H9 (cell line): ENCODE results near the gene TMEM271. TPM values are rescaled to one million over a fixed set of nuclear protein-coding genes. Genes with fewer than 3 reads are reported as not detected.
"Not testable (repeated sequence)": the region's sequence is repeated elsewhere in the genome, so short reads cannot be mapped to it uniquely, and the experiment has no call there.

ENCODE experiments used
- DNase-seq: peaks from one replicate; pipeline ENCODE4 v3.0.0-alpha.2; 2017
- H2AFZ ChIP-seq: one replicate; pipeline ENCODE4 v1.6.1; 2013; ENCODE audit warnings: mild to moderate bottlenecking, low read length, control low read depth, moderate library complexity
- H2AK5ac ChIP-seq: 2 replicates; pipeline ENCODE4 v1.6.1; 2013; ENCODE audit warnings: low read length, control low read depth, mixed read lengths; ENCODE audit not compliant: insufficient read length
- H2BK120ac ChIP-seq: one replicate; pipeline ENCODE4 v1.6.1; 2013; ENCODE audit warnings: low read depth, mild to moderate bottlenecking, low read length, control low read depth, inconsistent platforms; ENCODE audit not compliant: poor library complexity, severe bottlenecking
- H2BK12ac ChIP-seq: 2 replicates; pipeline ENCODE4 v1.6.1; 2013; ENCODE audit warnings: low read length, control low read depth, mixed read lengths, low read depth; ENCODE audit not compliant: insufficient read length
- H2BK15ac ChIP-seq: 2 replicates; pipeline ENCODE4 v1.6.1; 2013; ENCODE audit warnings: low read depth, low read length, control low read depth
- H2BK20ac ChIP-seq: one replicate; pipeline ENCODE4 v1.6.1; 2013; ENCODE audit warnings: low read depth, mild to moderate bottlenecking, low read length, control low read depth, inconsistent platforms; ENCODE audit not compliant: poor library complexity, severe bottlenecking
- H2BK5ac ChIP-seq: 2 replicates; pipeline ENCODE4 v1.6.1; 2013; ENCODE audit warnings: low read length, control low read depth, mixed read lengths; ENCODE audit not compliant: insufficient read length
- H3K14ac ChIP-seq: 2 replicates; pipeline ENCODE4 v1.6.1; 2013; ENCODE audit warnings: low read length, control low read depth; ENCODE audit not compliant: insufficient read depth
- H3K18ac ChIP-seq: 2 replicates; pipeline ENCODE4 v1.6.1; 2013; ENCODE audit warnings: low read depth, mild to moderate bottlenecking, mixed read lengths, low read length, control low read depth; ENCODE audit not compliant: insufficient read length
- H3K23ac ChIP-seq: 2 replicates; pipeline ENCODE4 v1.6.1; 2013; ENCODE audit warnings: low read length, control low read depth, mixed read lengths, low read depth; ENCODE audit not compliant: insufficient read length
- H3K23me2 ChIP-seq: 2 replicates; pipeline ENCODE4 v1.6.1; 2013; ENCODE audit warnings: low read depth, mild to moderate bottlenecking, mixed read lengths, low read length, control low read depth; ENCODE audit not compliant: insufficient read length, poor library complexity, severe bottlenecking
- H3K27ac ChIP-seq: 2 replicates; pipeline ENCODE4 v1.5.1; 2013; ENCODE audit warnings: low read length, control low read depth, mixed read lengths, low read depth; ENCODE audit not compliant: insufficient read length
- H3K27me3 ChIP-seq: 2 replicates; pipeline ENCODE4 v1.6.1; 2013; ENCODE audit warnings: low read length, control low read depth, inconsistent platforms; ENCODE audit not compliant: insufficient read depth
- H3K4ac ChIP-seq: 2 replicates; pipeline ENCODE4 v1.6.1; 2013; ENCODE audit warnings: low read depth, mild to moderate bottlenecking, control low read depth, inconsistent platforms, low read length, moderate library complexity
- H3K4me1 ChIP-seq: 2 replicates; pipeline ENCODE4 v1.6.1; 2013; ENCODE audit warnings: low read length, control low read depth, inconsistent platforms; ENCODE audit not compliant: insufficient read depth
- H3K4me2 ChIP-seq: 2 replicates; pipeline ENCODE4 v1.6.1; 2013; ENCODE audit warnings: low read length, control low read depth, mixed read lengths; ENCODE audit not compliant: insufficient read length, insufficient read depth
- H3K56ac ChIP-seq: 2 replicates; pipeline ENCODE4 v1.6.1; 2013; ENCODE audit warnings: low read depth, mild to moderate bottlenecking, mixed read lengths, low read length, control low read depth; ENCODE audit not compliant: insufficient read length
- H3K79me1 ChIP-seq: 2 replicates; pipeline ENCODE4 v1.6.1; 2013; ENCODE audit warnings: low read depth, mild to moderate bottlenecking, moderate library complexity, low read length, control low read depth, inconsistent platforms; ENCODE audit not compliant: insufficient read depth, poor library complexity, severe bottlenecking
- H3K79me2 ChIP-seq: 2 replicates; pipeline ENCODE4 v1.6.1; 2013; ENCODE audit warnings: low read length, control low read depth, inconsistent platforms; ENCODE audit not compliant: insufficient read depth
- H3K9ac ChIP-seq: 2 replicates; pipeline ENCODE4 v1.6.1; 2013; ENCODE audit warnings: low read length, control low read depth, mixed read lengths; ENCODE audit not compliant: insufficient read length; ENCODE audit errors: extremely low read depth
- H3K9me3 ChIP-seq: one replicate; pipeline ENCODE4 v1.6.1; 2013; ENCODE audit warnings: low read depth, low read length, inconsistent platforms; ENCODE audit not compliant: control insufficient read depth
- H3T11ph ChIP-seq: one replicate; pipeline ENCODE4 v1.6.1; 2013; ENCODE audit warnings: mild to moderate bottlenecking, low read length, control low read depth, inconsistent platforms
- H4K20me1 ChIP-seq: one replicate; pipeline ENCODE4 v1.6.1; 2013; ENCODE audit not compliant: control insufficient read depth, insufficient read length, insufficient read depth
- H4K5ac ChIP-seq: 2 replicates; pipeline ENCODE4 v1.6.1; 2013; ENCODE audit warnings: low read depth, mild to moderate bottlenecking, mixed read lengths, low read length, control low read depth; ENCODE audit not compliant: insufficient read length
- H4K8ac ChIP-seq: replicated peaks from 2 replicates; pipeline ENCODE4 v1.6.1; 2013; ENCODE audit warnings: low read length, control low read depth, mixed read lengths, low read depth; ENCODE audit not compliant: insufficient read length
- H4K91ac ChIP-seq: 2 replicates; pipeline ENCODE4 v1.6.1; 2013; ENCODE audit warnings: low read depth, mild to moderate bottlenecking, moderate library complexity, mixed read lengths, low read length, control low read depth; ENCODE audit not compliant: insufficient read length
- H3K27ac Mint-ChIP-seq, 3 experiments: 2 replicates in 2 of 3; 3 replicates in 1 of 3; pipeline ENCODE4 v1.8.0; 2020 to 2021; ENCODE audit warnings: mixed read lengths in 3 of 3, mild to moderate bottlenecking in 1 of 3, moderate library complexity in 1 of 3
- H3K27me3 Mint-ChIP-seq: 2 replicates; pipeline ENCODE4 v1.8.0; 2021; ENCODE audit warnings: low read depth, mild to moderate bottlenecking, moderate library complexity, mixed read lengths
- H3K36me3 Mint-ChIP-seq, 3 experiments: 2 replicates in 2 of 3; 3 replicates in 1 of 3; pipeline ENCODE4 v1.8.0; 2020 to 2021; ENCODE audit warnings: low read depth in 3 of 3, mixed read lengths in 3 of 3; ENCODE audit not compliant: insufficient read depth in 1 of 3
- H3K4me1 Mint-ChIP-seq, 2 experiments: 2 replicates each; pipeline ENCODE4 v1.8.0; 2020; ENCODE audit warnings: mixed read lengths in 2 of 2
- H3K4me3 Mint-ChIP-seq, 2 experiments: 2 replicates in 1 of 2; 3 replicates in 1 of 2; pipeline ENCODE4 v1.8.0; 2020 to 2021; ENCODE audit warnings: mild to moderate bottlenecking in 2 of 2, mixed read lengths in 2 of 2, moderate library complexity in 1 of 2
- H3K9me3 Mint-ChIP-seq, 2 experiments: 2 replicates in 1 of 2; 3 replicates in 1 of 2; pipeline ENCODE4 v1.8.0; 2020; ENCODE audit warnings: mild to moderate bottlenecking in 2 of 2, mixed read lengths in 2 of 2, moderate library complexity in 1 of 2
- CTCF ChIP-seq: fragments of 200-600 bp; sonication (generic); conservative IDR thresholded peaks from 3 replicates; pipeline ENCODE4 v1.8.0; 2021; ENCODE audit warnings: antibody characterized with exemption, mild to moderate bottlenecking
- WGBS: extraction: QIAGEN DNeasy Blood & Tissue Kit; methylation state at CpG from one replicate; pipeline ENCODE4 v1.1.7; 2013; ENCODE audit warnings: missing lambda C conversion rate, low lambda C conversion rate, mixed read lengths; ENCODE audit not compliant: insufficient read length; ENCODE audit errors: extremely low coverage; 5-methylcytosine and 5-hydroxymethylcytosine counted together
- total RNA-seq: library from RNA; stranded (reverse); gene quantifications from 2 replicates; pipeline ENCODE4 v1.2.1, GENCODE V29; 2021

The TMEM271 gene
- total RNA-seq, 1 experiment from 2014 or later: 0.09 TPM

GRCh38 chr4:566035-566434 is 10.1 kb downstream of the TMEM271 start:
- H3K27me3 ChIP-seq: no peaks in the 10 kb centered on the region
- H3K4me1 Mint-ChIP-seq: no peaks in the 10 kb centered on the region
- H3K36me3 Mint-ChIP-seq: peaks cover 0 to 18% (median 0%) of the 10 kb centered on the region in 3 experiments; a peak in 2 of 7 replicates
- no peak overlapping the region for H2BK20ac ChIP-seq
- no peaks in the 10 kb centered on the region for H3K9me3 ChIP-seq
- H2BK15ac ChIP-seq: no peak overlapping the region
- H2BK5ac ChIP-seq: no peak overlapping the region
- H3K56ac ChIP-seq: no peak overlapping the region
- peaks cover 30% of the 10 kb centered on the region for H3K27me3 Mint-ChIP-seq
- no peaks in the 10 kb centered on the region for H3K79me1 ChIP-seq
- DNase-seq: no peak
- no peaks in the 10 kb centered on the region for H3K79me2 ChIP-seq
- no peak overlapping the region; a peak in 1 of 7 replicates for H3K27ac Mint-ChIP-seq
- no peak overlapping the region for H2AK5ac ChIP-seq
- H2BK12ac ChIP-seq: no peak overlapping the region
- H3K4me1 ChIP-seq: no peaks in the 10 kb centered on the region
- no peaks in the 10 kb centered on the region for H3K23me2 ChIP-seq
- no peak overlapping the region for H4K5ac ChIP-seq
- no peak overlapping the region for H3K23ac ChIP-seq
- no peak overlapping the region for H4K8ac ChIP-seq
- no peak overlapping the region for H2AFZ ChIP-seq
- WGBS: no CpG with 5 or more reads among the region's 7 CpGs
- no peak overlapping the region for H3K9ac ChIP-seq
- no peak for TF ChIP-seq CTCF
- peaks cover 49 to 54% of the 10 kb centered on the region in 2 experiments for H3K9me3 Mint-ChIP-seq
- H3K14ac ChIP-seq: no peak overlapping the region
- H3K27ac ChIP-seq: no peak overlapping the region
- H2BK120ac ChIP-seq: no peak overlapping the region
- no peak overlapping the region for H3K4me2 ChIP-seq
- no peak overlapping the region for H4K91ac ChIP-seq
- H4K20me1 ChIP-seq: no peaks in the 10 kb centered on the region
- no peak overlapping the region for H3T11ph ChIP-seq
- no peak overlapping the region for H3K4me3 Mint-ChIP-seq
- H3K4ac ChIP-seq: no peak overlapping the region
- no peak overlapping the region for H3K18ac ChIP-seq

- H3K79me2 ChIP-seq, H3K4me1 Mint-ChIP-seq, H3K4me3 Mint-ChIP-seq, H2AFZ ChIP-seq, H3K9me3 ChIP-seq, H2BK12ac ChIP-seq, H4K20me1 ChIP-seq, DNase-seq, H3K4me2 ChIP-seq, H3K9ac ChIP-seq, H3K18ac ChIP-seq, H3K4ac ChIP-seq, H2BK15ac ChIP-seq, H2BK20ac ChIP-seq, H3K27ac ChIP-seq, H3K4me1 ChIP-seq, H2AK5ac ChIP-seq, H4K91ac ChIP-seq, H3K14ac ChIP-seq, H3K23ac ChIP-seq, H3K27ac Mint-ChIP-seq, H3K56ac ChIP-seq, H3T11ph ChIP-seq, H3K79me1 ChIP-seq, H4K5ac ChIP-seq, H3K27me3 ChIP-seq, H3K23me2 ChIP-seq, H4K8ac ChIP-seq, H2BK120ac ChIP-seq, H2BK5ac ChIP-seq: not testable (repeated sequence)
- H3K36me3 Mint-ChIP-seq: peaks cover 0 to 18% (median 0%) of the 10 kb centered on the region in 3 experiments; a peak in 2 of 7 replicates
- WGBS: no CpG with 5 or more reads among the region's 1 CpG
- peaks cover 29% of the 10 kb centered on the region for H3K27me3 Mint-ChIP-seq
- peaks cover 51 to 57% of the 10 kb centered on the region in 2 experiments for H3K9me3 Mint-ChIP-seq
These were observed 10.5 kb downstream of the TMEM271 start for GRCh38 chr4:565614-566013.
